ENCODE measurements around the gene BTRC.

Gene BTRC

DNA sequence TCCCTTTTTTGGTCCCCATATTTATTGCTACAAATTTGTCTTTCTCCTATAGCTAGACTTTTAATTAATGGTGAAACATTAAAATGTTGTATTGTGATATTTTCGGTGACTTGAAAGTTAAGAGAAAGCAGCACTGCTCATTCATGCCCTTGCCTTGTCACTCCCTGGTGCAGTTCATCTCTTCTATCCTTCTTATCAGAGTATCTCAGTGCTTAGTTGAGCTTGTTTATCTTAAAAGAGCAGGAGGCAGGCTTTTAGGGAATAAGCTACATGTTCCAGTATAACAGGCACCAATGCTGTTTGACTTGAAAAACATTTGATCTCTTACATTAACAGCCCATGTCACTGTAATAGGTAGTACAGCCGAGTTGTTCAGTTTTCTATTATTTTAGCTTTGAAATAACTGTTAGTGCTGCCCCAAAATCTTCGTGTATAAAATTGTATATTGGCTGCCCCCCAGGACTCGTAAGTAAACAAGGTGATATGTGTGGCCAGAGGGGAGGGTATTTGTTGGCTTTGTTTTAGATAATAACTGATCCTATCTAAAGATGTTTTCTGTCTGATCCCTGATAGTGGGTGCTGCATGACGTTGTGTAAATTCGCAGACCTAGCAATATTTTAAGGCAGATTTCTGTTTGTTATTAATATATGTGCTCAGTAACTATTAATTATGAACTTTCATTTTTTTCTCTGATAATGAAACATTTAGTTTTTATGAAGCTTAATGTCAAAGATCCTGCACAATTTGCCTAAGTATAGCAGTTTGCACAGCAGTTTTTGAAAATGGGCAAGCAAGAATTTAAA lies 96.5 kb downstream of the BTRC start:
- Histone ChIP-seq H2AFZ (ENCODE audit: insufficient read depth, low read length, poor library complexity) (no peak overlapping the region), H3K4me2 (ENCODE audit: low read length) (no peak overlapping the region), H2BK120ac (ENCODE audit: insufficient read depth, low read length, poor library complexity) (no peak overlapping the region), H3K23ac (ENCODE audit: low read length) (no peak overlapping the region), H3K27ac (ENCODE audit: low read depth, low read length) (no peak overlapping the region), H3K9me3 (ENCODE audit: insufficient read depth, low read depth, low read length) (no peaks in the 10 kb centered on the region), H3K14ac (ENCODE audit: low read length) (no peak overlapping the region), H2BK12ac (ENCODE audit: low read length) (no peak overlapping the region), H3K79me2 (ENCODE audit: control insufficient read depth, insufficient read depth, low read length, poor library complexity) (no peaks in the 10 kb centered on the region), H4K12ac (ENCODE audit: low read depth, low read length) (no peak overlapping the region), H3K36me3 (ENCODE audit: control insufficient read depth in 1 of 2, insufficient read depth in 2 of 2, low read length in 2 of 2) (no peaks in the 10 kb centered on the region), H4K91ac (ENCODE audit: low read depth, low read length) (no peak overlapping the region), H3K18ac (ENCODE audit: low read length) (no peak overlapping the region), H3K4me3 (ENCODE audit: low read depth, low read length) (no peak overlapping the region), H3K79me1 (ENCODE audit: low read length) (no peaks in the 10 kb centered on the region), H4K8ac (ENCODE audit: low read depth, low read length) (no peak overlapping the region), H3K4ac (ENCODE audit: low read depth, low read length) (no peak overlapping the region), H3K4me1 (ENCODE audit: control insufficient read depth in 1 of 2, insufficient read depth in 2 of 2, low read length in 2 of 2) (peaks cover 0 to 2% of the 10 kb centered on the region in 2 experiments), H3K27me3 (ENCODE audit: insufficient read depth, low read length) (no peaks in the 10 kb centered on the region), H2AK5ac (ENCODE audit: low read length) (no peak overlapping the region), H3K9ac (ENCODE audit: low read length) (no peak overlapping the region), H2BK5ac (ENCODE audit: low read depth, low read length, poor library complexity) (no peak overlapping the region)
- whole genome bisulfite sequencing (ENCODE audit: extremely low coverage, insufficient coverage, insufficient read length) = no CpG with 5 or more reads among the region's 6 CpGs
- DNase-seq = no peak

DNA sequence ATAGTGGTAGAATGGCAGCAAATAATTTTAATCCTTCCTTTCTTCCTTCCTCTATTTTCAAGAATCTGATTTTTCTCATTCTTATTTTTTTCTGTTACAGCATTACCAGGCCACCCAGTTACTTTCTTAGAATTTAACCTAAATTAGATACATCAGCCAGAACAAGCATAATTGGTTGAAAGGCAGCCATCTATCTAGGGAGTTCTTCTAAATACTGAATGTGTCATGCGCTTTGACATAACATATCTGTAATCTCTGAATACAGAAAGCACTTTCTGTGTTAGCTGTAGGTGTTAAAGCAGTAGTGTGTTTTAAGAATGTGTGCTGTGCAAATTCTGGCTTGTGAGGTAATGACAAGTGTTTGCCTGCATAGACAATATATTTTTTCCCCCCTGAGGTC lies 97.3 kb downstream of the BTRC start:
- no CpG with 5 or more reads among the region's 1 CpG for WGBS (ENCODE audit: extremely low coverage, insufficient coverage, insufficient read length)

DNA sequence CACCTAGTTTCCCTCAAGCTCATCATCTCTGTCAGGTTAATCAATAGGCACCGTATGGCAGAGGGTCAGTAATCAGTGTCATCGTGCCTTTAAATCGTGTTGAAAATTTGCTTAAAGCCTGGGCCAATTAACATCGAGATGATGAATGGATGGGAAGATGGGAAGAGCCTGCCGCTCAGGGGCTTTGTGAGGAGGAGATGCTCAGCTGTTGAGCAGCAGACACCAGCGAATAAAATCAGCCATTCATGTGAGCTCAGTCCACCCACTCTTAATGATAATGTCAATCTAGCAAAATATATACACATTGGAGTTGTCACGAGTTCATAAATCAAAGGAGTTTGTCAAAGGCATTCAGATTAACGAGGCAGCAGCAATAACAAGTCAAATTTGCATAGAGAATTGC lies 97.7 kb downstream of the BTRC start:
- H3K36me3 ChIP-seq (ENCODE audit: control insufficient read depth in 1 of 2, insufficient read depth in 2 of 2, low read length in 2 of 2) = no peaks in the 10 kb centered on the region

More for the DNA sequence above, 97.3 kb downstream of the BTRC start:
- no peak overlapping the region for H3K27ac ChIP-seq (ENCODE audit: low read depth, low read length)
- H3K9ac ChIP-seq (ENCODE audit: low read length) = no peak overlapping the region
- no peak overlapping the region for H4K91ac ChIP-seq (ENCODE audit: low read depth, low read length)
- no peaks in the 10 kb centered on the region for H3K79me2 ChIP-seq (ENCODE audit: control insufficient read depth, insufficient read depth, low read length, poor library complexity)
- no peak overlapping the region for H3K18ac ChIP-seq (ENCODE audit: low read length)
- no peak overlapping the region for H4K8ac ChIP-seq (ENCODE audit: low read depth, low read length)
- no peak overlapping the region for H3K23ac ChIP-seq (ENCODE audit: low read length)
- H2AFZ ChIP-seq (ENCODE audit: insufficient read depth, low read length, poor library complexity) = no peak overlapping the region
- peaks cover 0 to 2% of the 10 kb centered on the region in 2 experiments for H3K4me1 ChIP-seq (ENCODE audit: control insufficient read depth in 1 of 2, insufficient read depth in 2 of 2, low read length in 2 of 2)
- H3K79me1 ChIP-seq (ENCODE audit: low read length) = no peaks in the 10 kb centered on the region
- H3K4ac ChIP-seq (ENCODE audit: low read depth, low read length) = no peak overlapping the region
- H2BK120ac ChIP-seq (ENCODE audit: insufficient read depth, low read length, poor library complexity) = no peak overlapping the region
- H3K4me3 ChIP-seq (ENCODE audit: low read depth, low read length) = no peak overlapping the region
- no peak overlapping the region for H4K12ac ChIP-seq (ENCODE audit: low read depth, low read length)
- H3K4me2 ChIP-seq (ENCODE audit: low read length) = no peak overlapping the region
- H2BK12ac ChIP-seq (ENCODE audit: low read length) = no peak overlapping the region
- DNase-seq = no peak
- H3K9me3 ChIP-seq (ENCODE audit: insufficient read depth, low read depth, low read length) = no peaks in the 10 kb centered on the region
- no peak overlapping the region for H2BK5ac ChIP-seq (ENCODE audit: low read depth, low read length, poor library complexity)
- no peak overlapping the region for H2AK5ac ChIP-seq (ENCODE audit: low read length)
- no peaks in the 10 kb centered on the region for H3K36me3 ChIP-seq (ENCODE audit: control insufficient read depth in 1 of 2, insufficient read depth in 2 of 2, low read length in 2 of 2)
- no peak overlapping the region for H3K14ac ChIP-seq (ENCODE audit: low read length)
- H3K27me3 ChIP-seq (ENCODE audit: insufficient read depth, low read length) = no peaks in the 10 kb centered on the region

DNA sequence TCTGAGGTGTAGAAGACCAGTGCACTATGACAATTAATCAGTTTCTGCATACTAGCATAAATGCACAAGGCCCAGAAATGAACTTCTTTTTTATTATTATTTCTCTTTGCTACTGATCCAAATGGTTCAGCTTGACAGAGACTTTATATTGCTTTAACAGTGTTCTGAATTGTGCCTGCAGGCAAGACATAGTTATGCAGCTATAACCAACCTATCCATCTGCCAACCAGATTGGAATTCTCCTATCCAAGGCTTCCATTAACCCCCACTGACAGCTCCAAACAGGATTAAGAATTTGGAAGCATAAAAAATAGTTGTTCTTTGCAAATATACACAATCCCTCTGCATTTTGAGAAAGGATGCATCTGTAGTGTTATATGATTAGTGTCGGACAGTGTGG lies 98.2 kb downstream of the BTRC start:
- no CpG with 5 or more reads among the region's 1 CpG for WGBS (ENCODE audit: extremely low coverage, insufficient coverage, insufficient read length)
- Histone ChIP-seq H2BK5ac (ENCODE audit: low read depth, low read length, poor library complexity) (no peak overlapping the region), H3K9ac (ENCODE audit: low read length) (no peak overlapping the region), H3K4me2 (ENCODE audit: low read length) (no peak overlapping the region), H3K9me3 (ENCODE audit: insufficient read depth, low read depth, low read length) (no peaks in the 10 kb centered on the region), H3K4me3 (ENCODE audit: low read depth, low read length) (no peak overlapping the region), H3K27ac (ENCODE audit: low read depth, low read length) (no peak overlapping the region), H3K4me1 (ENCODE audit: control insufficient read depth in 1 of 2, insufficient read depth in 2 of 2, low read length in 2 of 2) (peaks cover 0 to 2% of the 10 kb centered on the region in 2 experiments), H3K18ac (ENCODE audit: low read length) (no peak overlapping the region), H3K14ac (ENCODE audit: low read length) (no peak overlapping the region), H4K12ac (ENCODE audit: low read depth, low read length) (no peak overlapping the region), H3K36me3 (ENCODE audit: control insufficient read depth in 1 of 2, insufficient read depth in 2 of 2, low read length in 2 of 2) (no peaks in the 10 kb centered on the region), H2BK120ac (ENCODE audit: insufficient read depth, low read length, poor library complexity) (no peak overlapping the region), H3K4ac (ENCODE audit: low read depth, low read length) (no peak overlapping the region), H3K27me3 (ENCODE audit: insufficient read depth, low read length) (no peaks in the 10 kb centered on the region), H4K8ac (ENCODE audit: low read depth, low read length) (no peak overlapping the region), H3K23ac (ENCODE audit: low read length) (no peak overlapping the region), H2AK5ac (ENCODE audit: low read length) (no peak overlapping the region), H4K91ac (ENCODE audit: low read depth, low read length) (no peak overlapping the region), H2BK12ac (ENCODE audit: low read length) (no peak overlapping the region), H3K79me1 (ENCODE audit: low read length) (no peaks in the 10 kb centered on the region), H3K79me2 (ENCODE audit: control insufficient read depth, insufficient read depth, low read length, poor library complexity) (no peaks in the 10 kb centered on the region), H2AFZ (ENCODE audit: insufficient read depth, low read length, poor library complexity) (no peak overlapping the region)
- no peak for DNase-seq

More for the DNA sequence above, 97.7 kb downstream of the BTRC start:
- Histone ChIP-seq H3K18ac (ENCODE audit: low read length) (no peak overlapping the region), H4K91ac (ENCODE audit: low read depth, low read length) (no peak overlapping the region), H3K23ac (ENCODE audit: low read length) (no peak overlapping the region), H2BK5ac (ENCODE audit: low read depth, low read length, poor library complexity) (no peak overlapping the region), H3K27ac (ENCODE audit: low read depth, low read length) (no peak overlapping the region), H2BK120ac (ENCODE audit: insufficient read depth, low read length, poor library complexity) (no peak overlapping the region), H3K27me3 (ENCODE audit: insufficient read depth, low read length) (no peaks in the 10 kb centered on the region), H3K79me1 (ENCODE audit: low read length) (no peaks in the 10 kb centered on the region), H3K4me3 (ENCODE audit: low read depth, low read length) (no peak overlapping the region), H3K9me3 (ENCODE audit: insufficient read depth, low read depth, low read length) (no peaks in the 10 kb centered on the region), H2BK12ac (ENCODE audit: low read length) (no peak overlapping the region), H2AFZ (ENCODE audit: insufficient read depth, low read length, poor library complexity) (no peak overlapping the region), H3K4ac (ENCODE audit: low read depth, low read length) (no peak overlapping the region), H3K4me1 (ENCODE audit: control insufficient read depth in 1 of 2, insufficient read depth in 2 of 2, low read length in 2 of 2) (peaks cover 0 to 2% of the 10 kb centered on the region in 2 experiments), H3K9ac (ENCODE audit: low read length) (no peak overlapping the region), H3K4me2 (ENCODE audit: low read length) (no peak overlapping the region), H2AK5ac (ENCODE audit: low read length) (no peak overlapping the region), H3K14ac (ENCODE audit: low read length) (no peak overlapping the region), H4K12ac (ENCODE audit: low read depth, low read length) (no peak overlapping the region), H4K8ac (ENCODE audit: low read depth, low read length) (no peak overlapping the region), H3K79me2 (ENCODE audit: control insufficient read depth, insufficient read depth, low read length, poor library complexity) (no peaks in the 10 kb centered on the region)
- no CpG with 5 or more reads among the region's 8 CpGs for WGBS (ENCODE audit: extremely low coverage, insufficient coverage, insufficient read length)
- no peak for DNase-seq

All from trophoblast cell (in vitro differentiated cells and primary cell).